ES-I3 (cell line): ENCODE measurements around the gene PSENEN.

ENCODE experiments used
- H3K36me3 ChIP-seq: 2 replicates; pipeline ENCODE4 v1.6.1; 2013; ENCODE audit warnings: mild to moderate bottlenecking, low read length, control low read depth, moderate library complexity; ENCODE audit not compliant: insufficient read depth
- H3K4me1 ChIP-seq: 2 replicates; pipeline ENCODE4 v1.6.1; 2013; ENCODE audit warnings: mild to moderate bottlenecking, control low read depth, low read length; ENCODE audit not compliant: insufficient read depth
- H3K9ac ChIP-seq: 2 replicates; pipeline ENCODE4 v1.6.1; 2013; ENCODE audit warnings: low read depth, mild to moderate bottlenecking, low read length, moderate library complexity
- H3K9me3 ChIP-seq: 2 replicates; pipeline ENCODE4 v1.6.1; 2013; ENCODE audit warnings: mild to moderate bottlenecking, low read length, moderate library complexity; ENCODE audit not compliant: control insufficient read depth, insufficient read depth

PSENEN gene, protein sequence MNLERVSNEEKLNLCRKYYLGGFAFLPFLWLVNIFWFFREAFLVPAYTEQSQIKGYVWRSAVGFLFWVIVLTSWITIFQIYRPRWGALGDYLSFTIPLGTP

DNA sequence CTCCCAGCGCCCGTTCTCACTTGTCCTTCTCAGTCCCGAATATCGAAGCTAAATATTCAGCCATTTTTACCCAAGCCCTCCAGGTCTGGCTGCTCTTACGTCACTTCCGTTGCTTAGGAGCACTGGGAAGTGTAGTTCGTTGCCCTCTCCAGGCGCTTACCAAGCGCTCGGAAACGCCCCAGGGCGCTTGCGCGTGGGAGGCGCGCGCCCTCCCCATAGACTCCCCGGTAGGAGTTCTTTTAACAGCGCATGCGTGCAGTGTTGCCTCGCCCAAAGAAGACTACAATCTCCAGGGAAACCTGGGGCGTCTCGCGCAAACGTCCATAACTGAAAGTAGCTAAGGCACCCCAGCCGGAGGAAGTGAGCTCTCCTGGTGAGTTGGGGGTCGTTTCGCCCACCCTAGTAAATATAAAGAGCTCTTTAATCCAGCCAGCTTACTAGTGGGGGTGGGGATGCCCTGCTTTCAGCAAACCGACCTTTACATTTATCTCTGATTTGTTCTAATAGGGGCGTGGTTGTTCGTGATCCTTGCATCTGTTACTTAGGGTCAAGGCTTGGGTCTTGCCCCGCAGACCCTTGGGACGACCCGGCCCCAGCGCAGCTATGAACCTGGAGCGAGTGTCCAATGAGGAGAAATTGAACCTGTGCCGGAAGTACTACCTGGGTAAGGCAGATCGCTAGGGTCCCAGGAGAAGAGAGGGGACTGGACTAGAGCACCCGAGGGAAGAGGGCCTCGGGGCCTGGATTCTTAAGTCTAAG lies at the start of gene PSENEN, which contains the start of gene U2AF1L4:
PSENEN (plus strand) TSS at position 324 of the 759 bp plus-strand sequence; CDS start at position 604, 280 bp downstream.
U2AF1L4 (minus strand) TSS at position 91 of the 759 bp plus-strand sequence; CDS start at position 64, 27 bp downstream.
- Histone ChIP-seq H3K9ac (peak within 1 kb of the TSS; percentile 96), H3K36me3 (no peaks in the 10 kb centered on the region), H3K9me3 (peaks cover 3% of the 10 kb centered on the region; the same call in 1 of the 2 replicates), H3K4me1 (0 out of 2 replicates have a peak, but pooled peaks cover 3% of the 10 kb centered on the region)

DNA sequence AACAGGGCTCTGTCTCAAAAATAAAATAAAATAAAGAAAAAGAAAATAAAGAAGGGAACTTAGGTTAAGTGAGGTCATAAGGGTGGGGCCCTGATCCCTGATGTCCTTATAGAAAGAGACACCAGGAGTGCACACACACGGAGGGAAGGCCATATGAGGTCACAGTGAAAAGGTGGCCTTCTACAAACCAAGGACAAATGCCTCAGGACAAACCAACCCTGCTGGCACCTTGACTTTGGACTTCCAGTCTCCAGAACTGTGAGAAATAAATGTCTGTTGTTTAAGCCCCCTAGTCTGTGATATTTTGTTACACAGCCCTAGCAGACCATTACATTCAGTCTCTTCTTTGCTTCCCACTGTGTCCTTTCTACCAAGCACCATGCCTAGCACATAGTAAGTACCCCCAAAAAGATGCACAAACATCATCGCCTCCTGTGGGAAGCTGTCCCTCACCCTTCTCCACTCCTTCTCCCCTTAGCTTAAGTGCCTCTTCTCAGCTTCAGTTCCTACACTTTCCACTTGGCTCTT lies 49.5 kb upstream of the PSENEN start:
- Histone ChIP-seq H3K36me3 (no peaks in the 10 kb centered on the region), H3K9me3 (no peaks in the 10 kb centered on the region), H3K4me1 (no peaks in the 10 kb centered on the region)

DNA sequence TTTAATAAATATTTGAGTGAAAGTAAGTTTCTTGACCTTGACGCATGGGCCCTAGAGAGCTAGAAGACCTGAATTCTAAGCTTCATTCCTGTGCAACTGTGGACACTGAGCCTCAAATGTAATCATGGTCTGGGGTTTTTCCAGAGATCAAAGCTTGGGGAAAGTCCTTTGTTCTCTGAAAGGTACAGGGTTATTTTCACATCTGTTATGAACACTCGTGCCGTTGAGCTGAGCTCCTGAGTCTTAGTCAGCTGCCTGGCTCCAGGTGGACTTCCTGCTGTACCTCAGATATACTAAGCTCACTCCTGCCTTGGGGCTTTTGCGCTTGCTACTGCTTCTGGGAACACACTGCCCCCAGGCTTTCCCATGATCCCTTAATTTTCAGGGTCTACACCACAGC lies 48.6 kb upstream of the PSENEN start:
- Histone ChIP-seq H3K9ac (no peak overlapping the region), H3K36me3 (no peaks in the 10 kb centered on the region), H3K4me1 (no peaks in the 10 kb centered on the region), H3K9me3 (no peaks in the 10 kb centered on the region)

More for the DNA sequence above, 49.5 kb upstream of the PSENEN start:
- H3K9ac ChIP-seq: no peak overlapping the region

DNA sequence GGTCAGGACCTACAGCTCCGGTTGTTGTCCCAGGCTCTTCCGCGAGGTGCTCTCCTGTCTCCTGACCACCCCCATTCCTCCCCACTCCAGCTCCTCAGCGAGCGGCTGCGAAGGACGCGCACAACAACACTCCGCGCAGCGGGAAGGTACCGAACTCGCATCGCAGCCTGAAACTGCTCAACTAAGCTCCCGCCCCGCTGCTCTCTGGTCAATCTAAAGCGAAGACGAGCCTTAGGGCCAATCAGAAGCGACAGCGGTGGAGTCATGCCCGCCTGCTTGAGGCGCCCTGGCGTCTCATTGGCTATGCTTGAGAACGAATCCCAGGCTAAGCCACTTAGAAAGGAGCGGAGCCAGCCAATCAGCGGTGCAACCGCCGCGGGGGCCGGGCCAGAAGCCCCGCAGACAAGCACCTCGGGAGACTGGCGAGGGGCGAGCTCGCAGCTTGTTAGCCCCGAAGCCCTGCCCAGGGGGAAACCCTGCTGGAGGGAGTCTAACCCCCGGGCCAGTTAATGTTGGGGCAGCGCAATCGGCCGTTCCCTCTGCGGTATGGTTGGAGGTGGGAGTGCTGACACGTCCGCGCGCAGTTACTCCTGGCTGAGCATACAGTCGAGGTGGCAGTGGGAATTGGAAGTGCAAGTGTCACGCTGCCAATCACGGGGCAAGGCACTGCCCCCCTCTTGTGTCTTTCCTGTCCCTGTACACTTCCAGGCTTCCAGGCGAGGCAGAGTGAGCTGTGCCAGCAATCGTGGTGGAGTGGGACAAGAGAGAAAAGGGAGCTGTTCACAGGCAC lies 43.0 kb upstream of the PSENEN start:
- Histone ChIP-seq H3K9me3 (no peaks in the 10 kb centered on the region), H3K9ac (peak overlapping the region; percentile 53; the same call in 1 of the 2 replicates), H3K36me3 (no peaks in the 10 kb centered on the region), H3K4me1 (no peaks in the 10 kb centered on the region)

DNA sequence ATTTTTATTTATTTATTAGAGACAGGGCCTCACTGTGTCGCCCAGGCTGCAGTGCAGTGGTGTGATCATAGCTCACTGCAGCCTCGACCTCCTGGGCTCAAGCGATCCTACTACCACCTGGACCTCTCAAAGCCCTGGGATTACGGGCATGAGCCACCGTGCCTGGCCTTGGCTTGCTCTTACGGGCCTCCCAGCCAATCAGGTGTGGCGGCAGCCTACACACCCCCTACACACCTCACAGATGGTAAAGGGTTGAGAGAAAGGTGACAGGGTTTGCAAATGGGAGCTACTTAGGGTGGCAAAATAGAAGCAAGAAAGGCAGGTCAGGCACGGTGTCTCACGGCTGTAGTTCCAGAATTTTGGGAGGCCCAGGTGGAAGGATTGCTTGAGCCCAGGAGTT lies 42.1 kb upstream of the PSENEN start:
- peak overlapping the region; percentile 53; the same call in 1 of the 2 replicates for H3K9ac ChIP-seq
- H3K36me3 ChIP-seq: no peaks in the 10 kb centered on the region
- H3K4me1 ChIP-seq: no peaks in the 10 kb centered on the region
- no peaks in the 10 kb centered on the region for H3K9me3 ChIP-seq

DNA sequence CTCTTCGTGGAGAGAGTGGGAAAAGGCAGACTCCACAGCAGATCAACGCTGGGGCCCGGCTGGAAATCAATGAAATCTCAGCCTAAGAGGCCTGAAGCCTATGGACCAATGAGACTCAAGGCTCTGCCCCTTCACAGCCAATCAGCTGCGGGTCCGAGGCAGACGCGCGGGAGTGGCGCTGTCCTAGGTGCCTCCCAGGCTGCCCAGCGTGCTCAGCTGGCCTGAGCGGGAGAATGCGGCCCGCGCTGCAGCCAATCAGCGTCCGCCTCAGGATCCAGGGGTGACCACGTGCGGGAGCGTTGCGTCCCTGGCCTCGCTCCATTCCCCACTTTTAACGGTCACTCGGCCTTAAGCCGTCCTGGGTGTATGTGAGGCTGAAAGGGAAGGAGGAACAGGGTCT lies 41.2 kb upstream of the PSENEN start, which contains the start of gene ZBTB32:
ZBTB32 (plus strand) TSS at position 341 of the 400 bp plus-strand sequence. CDS start 10,069 bp downstream, outside the sequence.
- no peak within 1 kb of the TSS for H3K9ac ChIP-seq
- no peaks in the 10 kb centered on the region for H3K36me3 ChIP-seq
- H3K4me1 ChIP-seq: no peaks in the 10 kb centered on the region
- H3K9me3 ChIP-seq: no peaks in the 10 kb centered on the region

DNA sequence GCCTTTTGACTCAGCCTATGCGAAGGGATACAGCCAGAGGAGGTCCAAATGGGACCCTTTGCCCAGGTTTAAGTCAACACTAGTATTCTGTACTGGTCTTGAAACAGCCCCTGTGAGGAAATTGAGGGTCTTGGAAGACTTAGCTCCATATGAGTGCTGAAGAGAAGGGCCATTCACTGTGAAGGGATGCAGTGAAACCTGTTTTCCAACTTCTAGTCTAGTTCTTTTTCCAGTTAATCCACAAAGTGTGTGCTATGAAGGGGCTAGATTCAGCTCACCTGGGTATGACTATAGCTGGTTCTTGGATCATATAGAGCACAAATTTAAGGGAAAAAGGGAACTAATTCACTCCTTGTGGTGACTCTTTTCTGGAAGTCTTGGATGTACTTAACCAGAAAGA lies 37.1 kb upstream of the PSENEN start:
- no peak overlapping the region for H3K9ac ChIP-seq
- H3K9me3 ChIP-seq: no peaks in the 10 kb centered on the region
- peaks cover 12% of the 10 kb centered on the region for H3K4me1 ChIP-seq
- no peaks in the 10 kb centered on the region for H3K36me3 ChIP-seq

DNA sequence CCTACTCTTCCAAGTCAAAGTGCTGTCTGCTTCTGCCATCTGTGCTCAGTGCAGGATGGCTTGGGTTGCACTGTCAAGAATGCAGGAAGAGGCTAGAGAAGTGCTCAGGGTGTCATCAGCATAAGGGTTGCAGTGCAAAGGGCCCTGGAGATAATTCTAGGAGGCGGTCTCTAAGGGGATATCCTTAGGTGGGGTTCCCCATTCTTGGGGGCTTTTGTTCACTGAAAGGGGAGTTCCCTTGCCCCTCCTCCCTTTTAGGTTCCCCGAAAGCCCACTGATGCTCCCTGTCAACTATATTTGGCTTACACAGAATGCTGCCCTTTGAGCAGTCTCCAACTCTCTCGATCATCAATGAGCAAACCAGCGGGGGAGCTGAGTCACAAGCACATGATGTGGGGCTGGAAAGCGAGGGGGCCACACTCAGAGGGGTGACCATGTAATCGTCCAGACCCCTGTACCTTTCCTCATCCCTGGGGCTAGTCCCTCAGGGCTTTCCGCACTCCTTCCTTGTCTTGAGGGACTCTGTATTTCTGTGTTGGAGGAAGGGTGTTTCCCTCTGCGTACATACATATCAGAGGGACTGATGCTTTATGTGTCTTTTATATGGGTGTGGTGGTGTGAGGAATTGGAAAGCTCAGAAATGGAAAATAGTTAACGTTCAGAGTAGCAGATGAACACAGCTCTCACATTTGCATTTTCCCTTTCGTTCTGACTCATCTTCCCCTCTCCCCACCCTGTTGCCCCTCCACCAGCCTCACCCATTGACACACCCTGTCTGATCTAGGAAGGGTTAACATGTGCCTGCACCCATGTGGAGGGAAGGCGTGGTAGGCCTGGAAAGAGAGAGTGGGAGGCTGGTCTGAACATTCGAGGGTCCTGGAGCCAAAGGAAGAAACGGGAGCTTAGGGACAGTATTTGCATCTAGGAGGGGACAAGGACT lies 34.4 kb upstream of the PSENEN start:
- peak overlapping the region; percentile 20; the same call in 1 of the 2 replicates for H3K9ac ChIP-seq

DNA sequence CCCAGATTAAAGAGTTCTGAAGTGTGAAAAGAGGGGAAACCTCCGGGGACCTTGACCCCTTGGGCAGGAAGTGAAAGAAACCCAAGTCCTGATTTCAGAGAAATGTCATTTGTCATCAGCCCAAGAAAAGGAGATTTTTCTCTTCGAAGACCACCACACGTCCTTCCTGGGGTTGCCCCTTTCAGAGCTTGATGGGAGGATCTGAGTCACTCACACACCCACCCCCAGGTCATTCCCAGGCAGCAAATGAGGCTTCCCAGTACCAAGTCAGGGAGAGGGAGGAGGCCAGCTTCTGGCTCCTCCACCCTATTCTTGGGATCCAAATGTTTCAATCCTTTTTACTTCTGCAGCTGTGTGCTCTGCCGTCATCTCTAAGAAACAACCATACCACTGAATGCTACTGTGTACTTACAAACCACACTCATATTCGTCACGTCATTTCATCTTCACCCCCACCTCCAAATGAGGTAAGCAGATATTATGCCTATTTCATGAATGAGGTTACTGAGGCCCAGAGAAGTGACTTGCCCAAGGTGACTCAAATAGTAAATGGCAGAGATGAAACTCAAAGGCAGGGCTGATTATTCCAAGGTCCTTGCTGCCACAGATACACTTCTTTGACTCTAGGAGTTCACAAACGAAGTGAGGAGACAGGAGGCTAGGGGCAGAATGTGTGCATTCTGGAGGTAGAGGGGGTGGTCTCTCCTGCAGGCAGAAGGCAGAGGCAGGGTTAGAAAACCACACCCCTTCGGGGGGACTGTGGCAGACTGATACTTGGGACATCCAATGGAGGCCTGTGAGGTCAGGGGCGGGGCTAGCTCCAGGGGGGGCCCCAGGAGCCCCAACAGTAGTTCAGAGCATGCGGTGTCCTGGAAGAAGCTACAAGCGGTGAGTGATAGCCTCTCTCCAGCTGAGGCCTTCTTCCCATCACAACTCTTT lies 32.6 kb upstream of the PSENEN start:
- Histone ChIP-seq H3K9me3 (no peaks in the 10 kb centered on the region), H3K9ac (no peak overlapping the region), H3K4me1 (peaks cover 18% of the 10 kb centered on the region), H3K36me3 (no peaks in the 10 kb centered on the region)

More for the DNA sequence above, 34.4 kb upstream of the PSENEN start:
- no peaks in the 10 kb centered on the region for H3K36me3 ChIP-seq
- no peaks in the 10 kb centered on the region for H3K9me3 ChIP-seq
- peaks cover 18% of the 10 kb centered on the region for H3K4me1 ChIP-seq

DNA sequence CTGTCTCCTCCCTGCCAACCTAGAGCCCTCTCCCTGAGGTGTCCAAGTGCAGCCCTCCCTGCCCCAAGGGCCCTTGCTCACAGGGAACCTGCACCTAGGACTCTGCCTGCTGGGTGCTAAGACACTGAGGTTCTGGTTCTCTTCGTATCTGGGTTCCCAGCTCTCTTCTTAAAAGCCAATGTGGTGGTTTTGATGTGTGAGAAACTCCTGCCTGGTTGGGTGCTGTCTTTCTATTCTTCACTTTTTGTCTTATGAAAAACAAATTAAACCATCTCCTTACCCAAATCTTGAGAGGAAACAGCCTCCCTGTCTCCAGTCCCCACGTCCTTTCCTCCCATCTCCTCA lies 32.0 kb upstream of the PSENEN start:
- H3K9me3 ChIP-seq: no peaks in the 10 kb centered on the region
- H3K9ac ChIP-seq: no peak overlapping the region
- peaks cover 18% of the 10 kb centered on the region for H3K4me1 ChIP-seq
- no peaks in the 10 kb centered on the region for H3K36me3 ChIP-seq

DNA sequence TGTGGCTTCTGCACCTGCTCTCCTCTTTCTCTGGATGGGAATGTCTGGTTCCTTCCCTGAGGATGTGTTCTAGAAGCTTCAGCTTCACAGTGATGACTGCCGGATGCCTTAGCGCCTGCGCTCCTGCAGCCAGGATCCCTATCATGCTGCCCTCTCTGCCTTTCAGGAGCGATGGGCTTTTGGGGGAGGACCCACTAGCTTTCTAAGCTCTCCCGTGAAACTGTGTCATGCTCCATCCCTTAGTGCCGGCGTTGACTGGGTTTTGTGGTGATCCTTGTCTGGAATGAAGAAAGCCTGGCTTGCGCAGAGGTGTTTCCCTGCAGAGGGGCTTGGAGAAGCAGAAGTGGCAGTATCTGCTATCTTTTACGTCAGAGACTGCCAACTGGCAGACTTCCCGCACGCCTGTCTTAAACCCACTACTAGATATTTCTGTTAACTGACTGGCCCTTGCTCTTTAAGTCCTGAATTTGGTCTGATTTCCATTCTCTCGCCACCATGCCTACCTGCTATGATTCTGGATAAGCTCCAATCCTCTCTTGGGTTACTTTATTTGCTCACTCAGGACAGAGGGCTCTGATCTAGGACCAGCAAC lies 31.5 kb upstream of the PSENEN start:
- peaks cover 18% of the 10 kb centered on the region for H3K4me1 ChIP-seq
- H3K9ac ChIP-seq: no peak overlapping the region
- no peaks in the 10 kb centered on the region for H3K36me3 ChIP-seq
- no peaks in the 10 kb centered on the region for H3K9me3 ChIP-seq

DNA sequence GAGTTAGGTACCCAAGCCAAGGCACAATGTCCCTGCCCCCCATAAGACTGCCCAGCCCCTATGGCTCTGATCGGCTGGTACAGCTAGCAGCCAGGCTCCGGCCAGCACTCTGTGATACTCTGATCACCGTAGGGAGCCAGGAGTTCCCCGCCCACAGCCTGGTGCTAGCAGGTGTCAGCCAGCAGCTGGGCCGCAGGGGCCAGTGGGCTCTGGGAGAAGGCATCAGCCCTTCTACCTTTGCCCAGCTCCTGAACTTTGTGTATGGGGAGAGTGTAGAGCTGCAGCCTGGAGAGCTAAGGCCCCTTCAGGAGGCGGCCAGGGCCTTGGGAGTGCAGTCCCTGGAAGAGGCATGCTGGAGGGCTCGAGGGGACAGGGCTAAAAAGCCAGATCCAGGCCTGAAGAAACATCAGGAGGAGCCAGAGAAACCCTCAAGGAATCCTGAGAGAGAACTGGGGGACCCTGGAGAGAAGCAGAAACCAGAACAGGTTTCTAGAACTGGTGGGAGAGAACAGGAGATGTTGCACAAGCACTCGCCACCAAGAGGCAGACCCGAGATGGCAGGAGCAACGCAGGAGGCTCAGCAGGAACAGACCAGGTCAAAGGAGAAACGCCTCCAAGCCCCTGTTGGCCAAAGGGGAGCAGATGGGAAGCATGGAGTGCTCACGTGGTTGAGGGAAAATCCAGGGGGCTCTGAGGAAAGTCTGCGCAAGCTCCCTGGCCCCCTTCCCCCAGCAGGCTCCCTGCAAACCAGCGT lies 30.7 kb upstream of the PSENEN start:
- Histone ChIP-seq H3K9me3 (no peaks in the 10 kb centered on the region), H3K9ac (no peak overlapping the region), H3K4me1 (peaks cover 18% of the 10 kb centered on the region), H3K36me3 (no peaks in the 10 kb centered on the region)
